C4-2B (cell line): ENCODE measurements around the gene FBXL13.

Experiments
- ZFX ChIP-seq: fragments of 450-650 bp; IDR thresholded peaks from 2 replicates; pipeline ENCODE4 v1.6.1; 2017
- TF ChIP-seq, protein P1 (sequence below): fragments of 450-650 bp; conservative IDR thresholded peaks from 2 replicates; pipeline ENCODE4 v1.5.1; 2017; ENCODE audit warnings: mild to moderate bottlenecking

DNA sequence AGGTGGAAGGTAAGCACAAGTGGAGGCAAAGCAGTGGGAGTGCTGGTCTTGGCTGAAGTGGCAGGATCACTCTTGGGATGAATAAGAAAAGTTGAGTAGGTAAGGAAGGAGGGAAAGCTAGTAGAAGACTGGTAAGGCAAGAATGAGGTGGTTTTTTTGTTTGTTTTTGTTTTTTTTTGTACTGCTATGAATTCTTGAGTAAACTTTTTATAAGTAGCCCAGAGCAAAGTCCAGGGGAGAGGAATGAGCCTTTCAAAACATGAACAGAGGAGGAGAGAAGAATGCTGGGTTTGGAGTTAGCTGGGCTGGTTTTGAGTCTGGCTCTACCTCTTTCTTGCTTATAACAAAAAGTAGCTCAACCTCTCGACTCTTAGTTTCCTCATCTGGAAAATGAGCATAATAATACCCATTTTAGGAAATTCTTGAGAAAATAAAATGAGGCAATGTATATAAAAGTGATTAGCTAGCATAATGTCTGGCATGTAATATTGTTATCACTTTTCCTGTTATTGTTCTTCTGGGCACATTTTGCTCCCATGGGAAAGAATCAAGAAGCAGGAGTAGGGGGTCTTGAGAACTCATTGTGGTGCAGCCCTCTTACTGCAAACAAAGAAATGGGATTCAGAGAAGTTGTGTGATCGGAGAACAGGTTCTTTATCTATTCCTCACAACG lies 185.9 kb downstream of the FBXL13 start:
- TF ChIP-seq, protein P1, sequence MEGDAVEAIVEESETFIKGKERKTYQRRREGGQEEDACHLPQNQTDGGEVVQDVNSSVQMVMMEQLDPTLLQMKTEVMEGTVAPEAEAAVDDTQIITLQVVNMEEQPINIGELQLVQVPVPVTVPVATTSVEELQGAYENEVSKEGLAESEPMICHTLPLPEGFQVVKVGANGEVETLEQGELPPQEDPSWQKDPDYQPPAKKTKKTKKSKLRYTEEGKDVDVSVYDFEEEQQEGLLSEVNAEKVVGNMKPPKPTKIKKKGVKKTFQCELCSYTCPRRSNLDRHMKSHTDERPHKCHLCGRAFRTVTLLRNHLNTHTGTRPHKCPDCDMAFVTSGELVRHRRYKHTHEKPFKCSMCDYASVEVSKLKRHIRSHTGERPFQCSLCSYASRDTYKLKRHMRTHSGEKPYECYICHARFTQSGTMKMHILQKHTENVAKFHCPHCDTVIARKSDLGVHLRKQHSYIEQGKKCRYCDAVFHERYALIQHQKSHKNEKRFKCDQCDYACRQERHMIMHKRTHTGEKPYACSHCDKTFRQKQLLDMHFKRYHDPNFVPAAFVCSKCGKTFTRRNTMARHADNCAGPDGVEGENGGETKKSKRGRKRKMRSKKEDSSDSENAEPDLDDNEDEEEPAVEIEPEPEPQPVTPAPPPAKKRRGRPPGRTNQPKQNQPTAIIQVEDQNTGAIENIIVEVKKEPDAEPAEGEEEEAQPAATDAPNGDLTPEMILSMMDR: no peak
- no peak for TF ChIP-seq ZFX
